ENCODE data around the gene GTF2A2. TPM values are rescaled to one million over a fixed set of nuclear protein-coding genes. Genes with fewer than 3 reads are reported as not detected.

Gene GTF2A2
- total RNA-seq, 3 donors from 2014 or later (not counting 1 experiment from before 2014, with no cell fraction given) = 34.7 to 57.4 (median 39.0) TPM

- Histone ChIP-seq H3K27me3 (ENCODE audit: control insufficient read depth, insufficient read depth, low read length) (no peaks in the 10 kb centered on the region), H3K4me1 (ENCODE audit: control insufficient read depth, insufficient read depth, low read length) (peaks cover 4% of the 10 kb centered on the region), H3K4me3 (ENCODE audit: low read length) (no peak overlapping the region), H3K36me3 (ENCODE audit: control insufficient read depth, insufficient read depth, low read length) (no peaks in the 10 kb centered on the region), H3K9me3 (ENCODE audit: control insufficient read depth, insufficient read depth, low read length) (no peaks in the 10 kb centered on the region), H3K27ac (ENCODE audit: low read length) (no peak overlapping the region)
- Mint-ChIP-seq H3K4me1 (peaks cover 3% of the 10 kb centered on the region in 2 donors), H3K27ac (no peak overlapping the region), H3K36me3 (no peaks in the 10 kb centered on the region), H3K4me3 (no peak overlapping the region), H3K9me3 (no peaks in the 10 kb centered on the region), H3K27me3 (ENCODE audit: low read depth in 2 of 2) (peaks cover 0 to 9% of the 10 kb centered on the region in 2 donors)
- intact Hi-C loops (cut with micrococcal nuclease) = no loop called here
- TF ChIP-seq, protein P1, sequence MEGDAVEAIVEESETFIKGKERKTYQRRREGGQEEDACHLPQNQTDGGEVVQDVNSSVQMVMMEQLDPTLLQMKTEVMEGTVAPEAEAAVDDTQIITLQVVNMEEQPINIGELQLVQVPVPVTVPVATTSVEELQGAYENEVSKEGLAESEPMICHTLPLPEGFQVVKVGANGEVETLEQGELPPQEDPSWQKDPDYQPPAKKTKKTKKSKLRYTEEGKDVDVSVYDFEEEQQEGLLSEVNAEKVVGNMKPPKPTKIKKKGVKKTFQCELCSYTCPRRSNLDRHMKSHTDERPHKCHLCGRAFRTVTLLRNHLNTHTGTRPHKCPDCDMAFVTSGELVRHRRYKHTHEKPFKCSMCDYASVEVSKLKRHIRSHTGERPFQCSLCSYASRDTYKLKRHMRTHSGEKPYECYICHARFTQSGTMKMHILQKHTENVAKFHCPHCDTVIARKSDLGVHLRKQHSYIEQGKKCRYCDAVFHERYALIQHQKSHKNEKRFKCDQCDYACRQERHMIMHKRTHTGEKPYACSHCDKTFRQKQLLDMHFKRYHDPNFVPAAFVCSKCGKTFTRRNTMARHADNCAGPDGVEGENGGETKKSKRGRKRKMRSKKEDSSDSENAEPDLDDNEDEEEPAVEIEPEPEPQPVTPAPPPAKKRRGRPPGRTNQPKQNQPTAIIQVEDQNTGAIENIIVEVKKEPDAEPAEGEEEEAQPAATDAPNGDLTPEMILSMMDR (IDR thresholded peaks at IDR 0.05) = no peak
- WGBS (ENCODE audit: insufficient coverage) = 100% methylated on average over 1 of the region's 1 CpG
- DNase-seq (no peak), ATAC-seq (no peak)
Measured at GRCh38 chr15:59694779-59695178, 37.5 kb upstream of the GTF2A2 start.

DNA sequence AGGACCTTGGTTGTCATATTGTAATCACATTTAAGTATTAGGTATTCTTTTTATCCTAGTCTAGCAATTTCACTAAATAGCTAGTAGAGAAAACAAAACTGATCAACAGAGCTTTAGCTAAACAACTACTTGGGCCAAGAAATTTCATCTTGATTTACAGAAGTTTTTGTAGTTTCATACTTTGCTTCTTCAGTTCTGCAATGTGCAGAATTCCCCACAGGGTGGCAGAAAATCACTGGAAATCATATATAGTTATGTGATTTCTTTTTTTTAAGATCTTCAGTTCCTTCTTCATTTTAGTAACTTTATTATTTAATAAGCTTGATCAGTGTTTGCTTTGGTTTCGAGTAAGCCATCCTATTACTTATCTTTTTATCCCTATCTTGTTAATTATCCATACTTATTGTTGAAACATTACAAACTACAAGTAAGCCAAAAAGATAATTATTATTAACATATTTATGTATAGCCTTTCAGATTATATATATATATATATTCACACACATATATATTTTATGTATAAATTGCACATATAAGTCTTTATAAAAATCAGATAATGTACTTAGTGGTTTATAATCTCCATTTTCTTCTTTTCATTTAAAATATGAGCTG is 34.0 kb upstream of the GTF2A2 start:
- intact Hi-C loops (cut with micrococcal nuclease) = loop anchor here (2.0 kb wide), 1 partner anchor 490 kb away; no protein-coding TSS in a partner anchor
- no peak overlapping the region for H3K4me3 ChIP-seq (ENCODE audit: low read length)
- peaks cover 23 to 24% of the 10 kb centered on the region in 2 donors for H3K4me1 Mint-ChIP-seq
- H3K4me1 ChIP-seq (ENCODE audit: control insufficient read depth, insufficient read depth, low read length) = peaks cover 18% of the 10 kb centered on the region
- H3K36me3 ChIP-seq (ENCODE audit: control insufficient read depth, insufficient read depth, low read length) = peaks cover under 1% of the 10 kb centered on the region
- peak overlapping the region; percentile 91 to 98 for H3K27ac Mint-ChIP-seq
- WGBS (ENCODE audit: insufficient coverage) = no CpG with 5 or more reads among the region's 1 CpG
- H3K9me3 Mint-ChIP-seq = no peaks in the 10 kb centered on the region
- TF ChIP-seq, protein P1 (IDR thresholded peaks at IDR 0.05) = peak; percentile 82
- peak overlapping the region; percentile 80 for H3K4me3 Mint-ChIP-seq
- no peaks in the 10 kb centered on the region for H3K9me3 ChIP-seq (ENCODE audit: control insufficient read depth, insufficient read depth, low read length)
- no peaks in the 10 kb centered on the region for H3K27me3 Mint-ChIP-seq (ENCODE audit: low read depth in 2 of 2)
- peak in 1 of 2 donors; percentile 76 for DNase-seq
- no peaks in the 10 kb centered on the region for H3K36me3 Mint-ChIP-seq
- no peak overlapping the region for H3K27ac ChIP-seq (ENCODE audit: low read length)
- no peaks in the 10 kb centered on the region for H3K27me3 ChIP-seq (ENCODE audit: control insufficient read depth, insufficient read depth, low read length)
- ATAC-seq = no peak

- DNase-seq = peak; percentile 46 to 77
- no peaks in the 10 kb centered on the region for H3K9me3 ChIP-seq (ENCODE audit: control insufficient read depth, insufficient read depth, low read length)
- Mint-ChIP-seq H3K4me1 (peaks cover 34 to 35% of the 10 kb centered on the region in 2 donors), H3K9me3 (no peaks in the 10 kb centered on the region), H3K27ac (peak overlapping the region; percentile 91 to 98), H3K36me3 (no peaks in the 10 kb centered on the region), H3K27me3 (ENCODE audit: low read depth in 2 of 2) (no peaks in the 10 kb centered on the region), H3K4me3 (peak overlapping the region; percentile 94)
- peak; percentile 6 to 32 (median 10) for ATAC-seq
- peaks cover 3% of the 10 kb centered on the region for H3K36me3 ChIP-seq (ENCODE audit: control insufficient read depth, insufficient read depth, low read length)
- peaks cover 22% of the 10 kb centered on the region for H3K4me1 ChIP-seq (ENCODE audit: control insufficient read depth, insufficient read depth, low read length)
- no peaks in the 10 kb centered on the region for H3K27me3 ChIP-seq (ENCODE audit: control insufficient read depth, insufficient read depth, low read length)
- intact Hi-C loops (cut with micrococcal nuclease) = loop anchor here (2.0 to 5.0 kb wide), 3 partner anchors 491 to 757 kb away; partner anchors contain the start of genes RNF111 and SLTM
- H3K4me3 ChIP-seq (ENCODE audit: low read length) = peak overlapping the region; percentile 80
- H3K27ac ChIP-seq (ENCODE audit: low read length) = peak overlapping the region; percentile 93
- 3% methylated on average over 23 of the region's 25 CpGs for WGBS (ENCODE audit: insufficient coverage)
- TF ChIP-seq, protein P1 (IDR thresholded peaks at IDR 0.05) = no peak
Measured at GRCh38 chr15:59689626-59690236, 32.4 kb upstream of the GTF2A2 start.

All from natural killer cell (primary cell).